8988T (cell line): ENCODE data around the gene FHOD3.
"Not testable (repeated sequence)": the region's sequence is repeated elsewhere in the genome, so short reads cannot be mapped to it uniquely, and the experiment has no call there.

ENCODE experiments used
- DNase-seq: peaks from one replicate; pipeline ENCODE4 v3.0.0; 2011

The FHOD3 gene

DNA sequence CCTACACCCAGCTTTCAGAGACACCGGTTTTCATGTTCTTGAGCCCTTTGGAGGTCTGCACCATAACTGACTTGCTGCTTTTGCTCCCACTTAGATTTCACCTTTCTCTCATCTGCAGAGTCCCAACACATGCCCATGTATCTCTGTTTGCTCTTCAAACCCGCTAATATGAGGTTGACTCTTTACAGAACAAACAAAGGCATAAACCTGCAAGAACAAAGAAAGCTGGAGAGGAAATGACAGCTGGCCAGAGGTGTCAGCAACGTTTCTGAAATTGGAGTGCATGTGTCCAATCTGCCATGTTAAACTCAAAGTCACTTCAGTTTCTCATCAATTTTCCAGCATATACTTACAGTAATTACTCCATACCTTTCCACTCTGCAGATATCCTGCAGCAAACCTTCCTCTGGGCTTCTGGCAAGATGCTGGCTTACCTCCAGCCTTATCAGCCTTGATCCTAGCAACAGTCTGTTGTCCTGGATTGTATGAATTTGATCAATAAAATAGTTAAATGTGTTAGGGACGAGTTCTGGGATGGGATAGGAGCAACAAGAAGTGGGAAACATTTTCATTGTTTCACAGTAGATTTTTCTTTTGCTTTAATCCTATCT is 157.4 kb downstream of the FHOD3 start:
- no peak for DNase-seq

DNA sequence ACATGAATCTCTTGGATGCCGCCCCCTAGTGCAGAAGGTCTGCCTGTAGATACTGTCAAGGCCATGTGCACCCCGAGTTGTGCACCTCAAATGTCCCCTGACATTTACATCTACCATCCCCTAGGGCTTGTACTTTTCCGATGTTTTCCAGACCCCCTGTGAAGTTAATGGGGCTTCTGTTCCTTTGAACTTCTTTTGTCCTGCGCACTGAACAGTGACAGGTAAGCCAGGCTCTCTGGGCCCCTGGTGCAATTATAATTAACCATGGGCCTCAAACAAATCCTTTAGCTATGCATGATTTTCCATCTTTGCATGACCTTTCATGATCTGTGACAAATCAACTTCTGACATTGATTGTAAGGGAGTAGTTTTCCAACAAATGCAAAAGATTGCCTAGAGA is 158.4 kb downstream of the FHOD3 start:
- no peak for DNase-seq

DNA sequence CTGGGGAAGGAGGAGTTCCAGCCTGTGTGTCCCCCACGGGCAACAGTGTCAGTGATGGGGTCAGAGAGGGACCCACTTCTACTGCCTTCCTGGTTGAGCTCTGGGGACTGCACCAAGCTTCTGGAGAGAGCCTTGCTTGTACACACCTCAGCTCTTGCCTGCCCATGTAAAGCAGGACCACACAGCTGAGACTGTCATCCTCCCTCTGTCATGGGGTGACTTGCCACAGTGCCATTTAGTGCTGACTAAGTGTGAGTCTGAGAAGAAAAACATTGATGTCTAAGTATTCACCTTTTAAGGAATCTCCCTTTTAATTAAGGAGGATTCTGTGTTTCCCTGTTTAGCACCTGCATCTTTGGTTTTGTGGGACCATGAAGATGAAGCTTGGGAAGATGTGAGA is 159.1 kb downstream of the FHOD3 start:
- no peak for DNase-seq

DNA sequence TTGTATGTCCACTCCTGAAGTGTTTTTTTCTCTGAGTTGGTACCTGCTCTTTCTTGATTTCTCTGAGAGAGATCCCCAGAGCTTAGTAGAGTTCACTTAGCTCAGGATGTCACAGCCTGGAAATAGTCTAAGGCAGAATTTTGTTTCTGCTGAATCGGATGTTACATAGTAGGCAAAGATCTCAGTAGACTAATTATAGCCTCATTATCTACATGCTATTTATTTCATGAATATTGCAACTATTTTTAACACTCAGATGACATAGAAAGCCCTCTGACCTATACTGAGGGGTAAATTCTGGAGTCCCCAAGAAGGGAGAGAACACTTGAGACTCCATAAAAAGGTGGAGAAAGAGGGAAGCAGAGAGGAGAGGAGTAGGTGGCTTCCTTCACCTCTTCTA is 160.2 kb downstream of the FHOD3 start:
- no peak for DNase-seq

DNA sequence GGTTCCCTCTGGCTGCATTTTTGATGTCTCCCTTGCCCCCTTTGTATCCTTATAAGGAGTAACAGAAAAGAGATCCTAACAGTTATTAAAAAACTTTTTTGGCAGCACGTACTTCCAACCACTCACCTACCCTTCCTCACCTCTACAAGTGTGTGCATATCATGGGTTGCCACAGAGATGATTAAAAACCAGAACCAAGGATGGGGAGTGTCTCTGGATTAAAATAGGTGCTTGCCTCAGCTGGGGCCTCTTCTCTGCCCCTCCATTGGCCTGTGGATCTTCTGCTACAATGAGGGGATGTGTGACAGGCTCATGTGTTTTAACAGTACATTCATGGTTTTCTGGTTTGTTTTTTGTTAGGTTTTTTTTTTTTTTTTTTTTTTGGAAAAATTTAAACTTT is 160.8 kb downstream of the FHOD3 start:
- DNase-seq = no peak

DNA sequence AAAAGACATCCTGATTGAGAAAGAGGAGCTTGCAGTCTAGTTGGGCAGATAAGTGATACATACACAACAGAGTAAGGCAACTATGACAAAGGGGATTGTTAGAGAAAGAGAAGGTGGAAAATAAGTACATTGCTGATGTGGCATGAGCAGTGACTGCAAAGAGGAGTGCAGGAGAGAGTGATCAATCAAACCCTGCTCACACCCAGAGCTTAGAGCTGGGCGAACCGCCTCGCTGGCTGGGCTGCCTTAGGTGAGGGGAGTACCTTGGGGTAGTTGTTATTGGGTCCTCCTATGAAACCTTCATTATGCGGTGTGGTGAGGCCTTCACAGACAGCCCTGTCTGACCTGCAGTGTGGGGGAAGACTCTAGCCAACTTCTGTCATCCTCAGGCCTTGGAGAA is 161.7 kb downstream of the FHOD3 start:
- DNase-seq = no peak

GRCh38 chr18:36459786-36460185 is 162.3 kb downstream of the FHOD3 start:
- DNase-seq = no peak

GRCh38 chr18:36460324-36460850 is 162.9 kb downstream of the FHOD3 start:
- no peak for DNase-seq

DNA sequence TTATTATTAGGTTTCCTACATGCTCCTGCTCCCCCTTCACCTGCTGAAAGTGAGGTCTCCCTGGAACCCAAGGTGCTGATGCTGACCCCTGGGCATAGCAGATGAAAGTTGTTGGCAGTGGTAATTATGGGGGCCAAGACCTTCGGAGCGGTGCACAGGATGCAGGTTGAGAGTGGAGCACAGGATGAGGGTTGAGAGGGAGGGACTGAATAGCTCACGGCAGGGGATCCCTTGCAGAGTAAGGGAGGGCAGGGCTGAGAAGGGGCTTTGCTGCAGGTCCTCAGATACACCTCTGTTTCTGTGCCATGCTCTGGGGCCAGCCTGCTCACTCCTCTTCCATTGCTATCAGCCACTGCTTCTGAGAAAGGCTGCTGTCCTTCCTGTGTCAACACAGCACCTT is 163.3 kb downstream of the FHOD3 start:
- no peak for DNase-seq

DNA sequence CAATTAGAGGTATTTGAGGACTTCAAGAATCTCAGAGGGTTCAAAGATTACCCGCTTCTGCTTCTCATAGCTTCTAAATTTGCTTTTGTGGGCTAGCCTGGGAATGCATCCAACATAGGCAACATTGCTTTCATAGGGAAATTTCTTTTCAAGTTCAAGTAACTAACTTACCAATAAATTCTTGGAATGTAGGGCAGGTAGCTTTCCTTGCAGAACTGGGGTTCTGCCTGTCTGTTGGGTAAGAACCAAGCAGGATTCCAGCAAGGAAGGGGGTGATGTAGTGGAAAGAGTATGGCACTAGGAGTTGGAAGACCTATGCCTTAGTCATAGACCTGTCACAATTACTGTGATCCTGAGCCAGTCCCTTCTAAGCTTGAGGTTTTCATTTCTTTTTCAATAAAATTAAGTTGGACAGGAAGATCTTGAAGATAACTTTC is 164.1 kb downstream of the FHOD3 start:
- no peak for DNase-seq

GRCh38 chr18:36463516-36463915 is 166.0 kb downstream of the FHOD3 start:
- not testable (repeated sequence) for DNase-seq

DNA sequence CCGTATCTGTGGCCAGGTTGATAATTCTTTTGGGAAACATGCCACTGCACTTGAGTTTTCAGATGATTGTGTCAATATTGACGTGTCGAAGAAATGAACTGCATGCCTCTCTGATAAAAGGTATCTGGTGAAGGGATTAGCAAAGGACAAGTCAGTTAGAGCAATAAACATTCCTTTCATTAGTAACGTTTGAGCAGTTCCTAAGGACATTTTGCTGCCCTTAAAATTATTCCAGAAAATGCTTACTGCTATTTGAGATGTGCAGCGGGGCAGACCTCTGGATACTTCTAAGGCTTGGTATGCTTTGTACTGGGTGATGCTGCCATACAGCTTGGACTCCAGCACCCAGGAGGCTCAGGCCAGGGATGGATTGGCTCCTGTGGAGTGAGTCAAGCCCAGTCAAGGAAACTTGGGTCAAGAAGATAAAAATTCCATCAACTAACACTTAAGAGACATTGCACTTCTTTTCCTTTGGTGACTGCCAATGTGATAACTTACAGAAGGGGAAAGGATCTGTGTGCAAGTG is 166.7 kb downstream of the FHOD3 start:
- no peak for DNase-seq

- no peak for DNase-seq
Measured at GRCh38 chr18:36465276-36465675, 167.8 kb downstream of the FHOD3 start.

- DNase-seq = no peak
Measured at GRCh38 chr18:36465970-36466369, 168.5 kb downstream of the FHOD3 start.

GRCh38 chr18:36467614-36468013 is 170.1 kb downstream of the FHOD3 start:
- no peak for DNase-seq

DNA sequence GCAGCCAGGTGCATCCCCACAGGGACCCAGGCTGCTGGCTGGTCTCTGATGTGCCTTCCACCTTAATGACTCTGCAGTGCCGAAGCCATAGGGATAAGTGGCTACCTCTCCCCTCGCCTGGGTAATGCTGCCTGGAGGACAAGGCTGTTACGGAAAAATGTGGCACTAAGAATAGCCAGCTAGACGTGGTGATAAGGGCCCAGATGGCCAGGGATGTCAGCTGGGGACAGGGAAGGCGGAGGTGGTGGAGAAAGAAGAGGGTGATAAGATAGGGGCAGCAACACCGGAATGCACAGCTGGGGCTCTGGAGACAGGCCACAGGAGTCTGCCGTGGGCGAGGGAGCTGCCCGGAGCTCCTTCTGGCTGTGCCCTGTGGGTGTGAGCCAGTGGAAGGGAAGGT is 170.6 kb downstream of the FHOD3 start:
- no peak for DNase-seq

DNA sequence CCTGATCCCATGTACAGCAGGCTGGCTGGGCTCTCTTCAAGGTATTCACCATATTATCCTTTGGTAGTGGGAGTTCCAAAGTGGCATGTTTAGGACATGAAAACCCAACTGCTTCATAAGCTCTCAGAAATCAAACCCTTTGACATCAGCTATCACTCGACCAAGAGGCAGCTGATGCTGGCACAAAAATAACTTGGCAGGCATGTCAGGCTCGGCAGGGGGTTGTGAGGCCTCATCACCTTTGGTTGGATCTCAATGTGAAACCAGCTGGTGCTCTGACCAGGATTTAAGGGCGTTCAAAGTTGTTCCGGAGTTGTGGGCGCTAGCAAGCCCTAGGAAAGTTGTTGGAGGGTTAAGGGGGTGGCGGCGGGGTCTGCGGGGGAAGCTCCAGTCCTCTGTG is 171.9 kb downstream of the FHOD3 start:
- no peak for DNase-seq

DNA sequence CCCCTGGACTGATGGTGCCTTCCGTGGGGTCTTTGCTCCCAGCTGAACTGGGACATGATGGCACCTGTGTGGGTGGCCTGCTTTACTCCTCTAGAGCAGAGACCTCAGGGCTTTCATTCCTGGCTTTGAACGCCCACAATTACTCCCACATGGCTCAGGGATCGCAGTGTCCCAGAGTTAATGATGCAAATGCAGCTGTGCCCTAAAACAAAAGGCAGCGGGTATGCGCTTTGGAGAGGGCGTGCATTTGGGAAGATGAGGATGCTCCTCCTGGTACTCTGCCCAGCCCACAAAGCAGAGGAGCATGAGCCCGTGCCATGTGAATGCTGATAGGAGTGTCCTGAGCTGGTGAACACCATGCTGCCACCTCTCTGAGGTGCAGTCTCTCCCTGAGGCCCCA is 173.4 kb downstream of the FHOD3 start:
- DNase-seq = no peak

DNA sequence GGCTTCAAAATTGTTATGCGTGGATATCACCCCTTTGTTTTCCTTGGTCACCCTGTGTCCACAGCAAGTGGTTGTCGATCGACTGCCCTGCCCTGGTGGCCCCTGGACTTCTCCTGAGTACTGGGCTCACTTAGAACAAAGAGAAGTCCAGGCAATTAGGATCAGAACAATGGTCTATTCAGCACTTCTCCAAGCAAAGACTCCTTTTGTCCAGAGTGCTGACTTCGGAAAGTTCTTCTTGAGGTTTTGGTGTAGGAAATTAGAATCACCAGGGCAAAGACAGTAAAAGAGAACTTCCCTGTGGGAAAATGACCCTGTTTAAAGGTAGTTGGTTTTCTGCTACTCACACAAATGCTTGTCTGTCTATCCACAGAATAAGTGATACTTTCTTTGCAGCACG is 173.9 kb downstream of the FHOD3 start:
- no peak for DNase-seq

DNA sequence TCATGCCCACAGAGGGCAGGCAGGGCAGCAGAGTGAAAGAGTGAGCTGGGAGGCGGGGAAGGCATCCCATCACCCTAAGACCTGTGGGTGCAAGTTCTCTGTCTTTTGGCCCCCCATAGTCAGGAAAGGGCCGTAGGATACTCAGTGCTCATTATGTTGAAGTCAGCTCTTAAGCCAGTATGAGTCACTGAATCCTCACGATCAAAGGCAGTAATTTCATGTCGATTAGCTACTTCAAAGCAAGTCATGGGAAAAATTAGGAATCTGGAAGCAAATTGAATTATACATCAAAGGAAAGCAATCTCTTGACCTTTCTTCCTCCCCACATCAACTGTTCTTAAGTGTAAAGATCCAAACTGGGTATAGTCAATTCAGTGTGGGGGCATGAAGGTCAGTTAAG is 178.9 kb downstream of the FHOD3 start:
- no peak for DNase-seq

GRCh38 chr18:36477776-36478175 is 180.3 kb downstream of the FHOD3 start:
- DNase-seq = no peak

GRCh38 chr18:36481201-36481657 is 183.7 kb downstream of the FHOD3 start:
- no peak for DNase-seq

DNA sequence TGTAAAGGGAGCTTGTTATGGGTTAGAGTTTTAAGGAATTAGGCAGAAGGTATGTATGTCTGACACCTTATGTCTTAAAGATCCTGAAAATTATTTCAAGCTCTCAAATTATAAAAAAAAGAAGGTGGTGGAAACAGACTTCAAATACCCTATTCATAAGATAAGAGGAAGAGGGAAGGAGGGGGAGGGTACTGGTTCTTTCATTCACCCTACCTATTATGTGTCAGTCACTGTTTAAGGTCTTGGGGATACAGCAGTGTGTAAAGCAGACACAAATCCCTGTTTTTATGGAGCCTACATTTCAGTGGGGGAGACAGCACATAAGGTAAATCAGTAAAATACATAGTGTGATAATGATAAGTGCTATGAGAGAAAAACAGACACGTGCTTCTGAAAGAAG is 184.4 kb downstream of the FHOD3 start:
- DNase-seq = no peak

DNA sequence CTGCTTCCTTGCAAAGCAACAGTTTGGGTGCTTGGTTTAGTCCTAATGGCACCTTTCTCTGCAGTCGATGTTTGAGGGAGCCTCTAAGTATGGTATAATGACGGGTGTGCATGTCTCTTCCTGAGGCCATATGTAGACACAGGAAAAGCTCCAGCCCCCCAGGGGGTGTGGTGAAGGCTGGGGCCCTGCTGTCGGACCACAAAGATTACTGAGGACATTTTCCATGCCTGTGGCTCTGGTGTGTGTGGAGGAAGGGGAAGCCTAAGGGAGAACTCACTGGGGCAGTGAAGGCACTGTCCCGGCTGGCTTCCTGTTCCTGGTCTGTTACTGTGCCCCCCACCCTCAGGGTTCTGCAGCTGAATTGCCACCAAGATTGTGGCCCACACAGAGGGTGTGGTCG is 187.1 kb downstream of the FHOD3 start:
- DNase-seq = no peak

DNA sequence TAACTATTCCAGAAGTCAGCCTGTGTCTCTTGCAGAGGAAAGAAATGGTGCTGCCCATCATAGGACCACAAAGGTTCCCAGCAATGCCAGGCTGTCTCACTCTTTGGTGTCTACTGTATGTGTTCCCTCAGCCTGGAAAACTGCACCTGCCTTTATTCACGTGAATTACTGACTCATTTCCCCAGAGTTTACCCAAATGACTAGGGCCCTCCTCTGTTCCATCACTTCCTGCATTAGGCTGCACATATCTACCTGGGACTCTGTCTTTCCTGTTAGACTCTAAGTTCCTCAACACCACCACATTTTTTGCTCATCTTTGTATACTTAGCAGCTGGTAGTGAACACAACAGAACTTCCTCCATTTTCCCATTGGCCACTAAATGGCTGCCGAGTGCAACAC is 188.3 kb downstream of the FHOD3 start:
- no peak for DNase-seq
